Measurements from ENCODE around the gene GLRB. TPM values are rescaled to one million over a fixed set of nuclear protein-coding genes. Genes with fewer than 3 reads are reported as not detected.

GLRB gene
- total and polyA plus RNA-seq, 2 donors (not counting 1 experiment from before 2014, with no cell fraction given): not detected

GRCh38 chr4:157151711-157152110 is 75.8 kb downstream of the GLRB start:
- Mint-ChIP-seq H3K27me3 (no peaks in the 10 kb centered on the region), H3K9me3 (ENCODE audit: insufficient read depth) (peaks cover 2% of the 10 kb centered on the region), H3K4me1 (no peaks in the 10 kb centered on the region), H3K27ac (no peak overlapping the region), H3K4me3 (no peak overlapping the region)
- no peaks in the 10 kb centered on the region for H3K36me3 ChIP-seq (replicated peaks in 1 of 2; ENCODE audit: control extremely low read depth in 1 of 2, control insufficient read depth in 1 of 2, extremely low read depth in 1 of 2, insufficient read depth in 2 of 2, low read length in 1 of 2)
- ATAC-seq (ENCODE audit: low read depth) (no peak), DNase-seq (no peak)
- no CpG with 5 or more reads among the region's 1 CpG for WGBS (ENCODE audit: insufficient coverage)
- no peak overlapping the region for H3K9ac ChIP-seq (ENCODE audit: low read length)
- CTCF ChIA-PET: no interaction called here
- POLR2A ChIA-PET: no interaction called here
- H3K4me2 ChIP-seq (replicated peaks; ENCODE audit: low read depth, low read length, poor library complexity, severe bottlenecking): no peak overlapping the region
- H3K4me1 ChIP-seq (ENCODE audit: control insufficient read depth in 2 of 2, insufficient read depth in 2 of 2, low read length in 2 of 2): no peaks in the 10 kb centered on the region
- peaks cover 0 to 1% (median 0%) of the 10 kb centered on the region in 3 donors for H3K9me3 ChIP-seq (ENCODE audit: control extremely low read depth in 1 of 3, control insufficient read depth in 2 of 3, insufficient read depth in 1 of 3, low read length in 2 of 3)
- TF ChIP-seq CTCF (IDR thresholded peaks at IDR 0.05) (no peak), EZH2 (IDR thresholded peaks at IDR 0.05; ENCODE audit: borderline replicate concordance, insufficient read depth, low read depth, low read length, poor library complexity, severe bottlenecking) (no peak)
- H3K27ac ChIP-seq (ENCODE audit: low read length in 2 of 2): no peak overlapping the region
- H3K79me2 ChIP-seq (ENCODE audit: control insufficient read depth, insufficient read depth, low read length): no peaks in the 10 kb centered on the region
- no peaks in the 10 kb centered on the region for H3K27me3 ChIP-seq (replicated peaks in 1 of 4; ENCODE audit: control extremely low read depth in 1 of 4, control insufficient read depth in 3 of 4, insufficient read depth in 4 of 4, low read length in 3 of 4)
- no peak overlapping the region for H3K4me3 ChIP-seq (ENCODE audit: control extremely low read depth in 1 of 5, extremely low read depth in 1 of 5, insufficient read depth in 1 of 5, low read depth in 2 of 5, low read length in 4 of 5)
- no peak overlapping the region for H2AFZ ChIP-seq (ENCODE audit: insufficient read depth, low read depth, low read length, poor library complexity, severe bottlenecking)
- no peaks in the 10 kb centered on the region for H4K20me1 ChIP-seq (ENCODE audit: control insufficient read depth, insufficient read depth, low read length, poor library complexity, severe bottlenecking)
- intact Hi-C loops (cut with micrococcal nuclease): no loop called here

- H3K9ac ChIP-seq (ENCODE audit: low read length): no peak overlapping the region
- H3K27ac Mint-ChIP-seq: no peak overlapping the region
- no peaks in the 10 kb centered on the region for H3K27me3 ChIP-seq (replicated peaks in 1 of 4; ENCODE audit: control extremely low read depth in 1 of 4, control insufficient read depth in 3 of 4, insufficient read depth in 4 of 4, low read length in 3 of 4)
- no peaks in the 10 kb centered on the region for H3K4me1 Mint-ChIP-seq
- no CpG with 5 or more reads among the region's 3 CpGs for WGBS (ENCODE audit: insufficient coverage)
- CTCF ChIA-PET: no interaction called here
- H3K4me3 Mint-ChIP-seq: no peak overlapping the region
- peaks cover 0 to 9% (median 1%) of the 10 kb centered on the region in 3 donors for H3K9me3 ChIP-seq (ENCODE audit: control extremely low read depth in 1 of 3, control insufficient read depth in 2 of 3, insufficient read depth in 1 of 3, low read length in 2 of 3)
- no peaks in the 10 kb centered on the region for H3K27me3 Mint-ChIP-seq
- no peaks in the 10 kb centered on the region for H3K79me2 ChIP-seq (ENCODE audit: control insufficient read depth, insufficient read depth, low read length)
- POLR2A ChIA-PET: no interaction called here
- no peak overlapping the region for H3K4me3 ChIP-seq (ENCODE audit: control extremely low read depth in 1 of 5, extremely low read depth in 1 of 5, insufficient read depth in 1 of 5, low read depth in 2 of 5, low read length in 4 of 5)
- H3K36me3 ChIP-seq (replicated peaks in 1 of 2; ENCODE audit: control extremely low read depth in 1 of 2, control insufficient read depth in 1 of 2, extremely low read depth in 1 of 2, insufficient read depth in 2 of 2, low read length in 1 of 2): no peaks in the 10 kb centered on the region
- TF ChIP-seq CTCF (IDR thresholded peaks at IDR 0.05) (no peak), EZH2 (IDR thresholded peaks at IDR 0.05; ENCODE audit: borderline replicate concordance, insufficient read depth, low read depth, low read length, poor library complexity, severe bottlenecking) (no peak)
- no peak for ATAC-seq (ENCODE audit: low read depth)
- no peak overlapping the region for H3K4me2 ChIP-seq (replicated peaks; ENCODE audit: low read depth, low read length, poor library complexity, severe bottlenecking)
- no peak overlapping the region for H3K27ac ChIP-seq (ENCODE audit: low read length in 2 of 2)
- H2AFZ ChIP-seq (ENCODE audit: insufficient read depth, low read depth, low read length, poor library complexity, severe bottlenecking): no peak overlapping the region
- no peak for DNase-seq
- intact Hi-C loops (cut with micrococcal nuclease): no loop called here
- no peaks in the 10 kb centered on the region for H4K20me1 ChIP-seq (ENCODE audit: control insufficient read depth, insufficient read depth, low read length, poor library complexity, severe bottlenecking)
- H3K9me3 Mint-ChIP-seq (ENCODE audit: insufficient read depth): peaks cover 2% of the 10 kb centered on the region
- no peaks in the 10 kb centered on the region for H3K4me1 ChIP-seq (ENCODE audit: control insufficient read depth in 2 of 2, insufficient read depth in 2 of 2, low read length in 2 of 2)
These were observed 90.1 kb downstream of the GLRB start for GRCh38 chr4:157165935-157166610.
